GM12873 (cell line): Measurements from ENCODE around the gene PKD1L1.

ENCODE experiments used
- TF ChIP-seq, protein P1 (sequence below): IDR thresholded peaks from 2 replicates; pipeline ENCODE4 v1.5.1; 2012; ENCODE audit warnings: low read depth, mild to moderate bottlenecking, moderate library complexity, low read length, control low read depth; ENCODE audit not compliant: insufficient read depth; ENCODE audit errors: missing control alignments

Gene PKD1L1

GRCh38 chr7:47847207-47847606 is 101.1 kb downstream of the PKD1L1 start:
- TF ChIP-seq, protein P1, sequence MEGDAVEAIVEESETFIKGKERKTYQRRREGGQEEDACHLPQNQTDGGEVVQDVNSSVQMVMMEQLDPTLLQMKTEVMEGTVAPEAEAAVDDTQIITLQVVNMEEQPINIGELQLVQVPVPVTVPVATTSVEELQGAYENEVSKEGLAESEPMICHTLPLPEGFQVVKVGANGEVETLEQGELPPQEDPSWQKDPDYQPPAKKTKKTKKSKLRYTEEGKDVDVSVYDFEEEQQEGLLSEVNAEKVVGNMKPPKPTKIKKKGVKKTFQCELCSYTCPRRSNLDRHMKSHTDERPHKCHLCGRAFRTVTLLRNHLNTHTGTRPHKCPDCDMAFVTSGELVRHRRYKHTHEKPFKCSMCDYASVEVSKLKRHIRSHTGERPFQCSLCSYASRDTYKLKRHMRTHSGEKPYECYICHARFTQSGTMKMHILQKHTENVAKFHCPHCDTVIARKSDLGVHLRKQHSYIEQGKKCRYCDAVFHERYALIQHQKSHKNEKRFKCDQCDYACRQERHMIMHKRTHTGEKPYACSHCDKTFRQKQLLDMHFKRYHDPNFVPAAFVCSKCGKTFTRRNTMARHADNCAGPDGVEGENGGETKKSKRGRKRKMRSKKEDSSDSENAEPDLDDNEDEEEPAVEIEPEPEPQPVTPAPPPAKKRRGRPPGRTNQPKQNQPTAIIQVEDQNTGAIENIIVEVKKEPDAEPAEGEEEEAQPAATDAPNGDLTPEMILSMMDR: no peak

DNA sequence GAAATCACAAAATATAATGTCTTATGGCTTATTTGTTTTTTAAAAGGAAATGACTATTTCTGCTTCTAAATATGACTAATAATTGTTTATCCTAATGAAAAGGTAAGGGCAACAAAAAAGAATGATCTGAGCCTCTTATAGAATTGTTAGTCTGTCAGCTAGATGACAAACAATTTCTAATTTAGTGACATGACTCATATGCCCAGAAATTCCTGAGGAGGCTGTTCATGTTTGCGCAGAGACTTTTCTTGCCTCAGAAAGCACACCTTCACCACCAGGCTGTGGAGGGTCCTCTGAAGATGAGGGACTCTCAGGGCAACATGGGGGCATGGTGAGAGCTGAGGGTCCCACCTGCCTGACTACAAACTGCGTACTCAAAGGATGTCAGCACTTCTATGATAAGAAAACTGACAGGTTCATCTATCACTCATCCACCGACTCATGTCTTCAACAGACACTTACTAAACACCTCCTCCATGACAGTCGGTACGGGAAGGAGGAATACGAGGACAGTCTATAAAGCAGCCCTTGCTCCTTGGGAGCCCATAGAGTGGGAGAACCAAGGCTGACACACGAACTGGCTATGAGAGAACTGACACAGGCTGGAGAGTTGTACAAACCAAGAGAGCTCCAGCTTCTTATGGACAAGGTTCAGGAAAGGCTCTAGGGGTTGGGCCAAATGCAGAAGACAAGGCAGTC is 102.0 kb downstream of the PKD1L1 start:
- TF ChIP-seq, protein P1: no peak

DNA sequence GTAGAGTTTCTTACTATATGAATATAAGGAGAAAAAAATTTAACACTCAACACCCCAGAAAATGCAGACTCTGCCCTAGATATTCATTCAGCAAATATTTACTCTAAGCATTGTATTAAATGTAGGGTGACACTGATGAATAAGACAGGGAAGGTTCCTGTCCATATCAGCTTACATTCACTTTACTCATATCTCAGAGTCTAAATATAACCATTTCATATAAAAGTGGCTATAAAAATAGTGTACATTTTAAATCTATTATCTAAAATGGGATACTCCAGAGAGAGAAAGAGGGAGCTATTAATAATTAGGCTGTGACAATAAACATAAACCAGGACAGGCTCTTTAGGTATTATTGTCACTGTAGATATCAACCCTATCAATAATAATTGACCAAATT is 104.0 kb downstream of the PKD1L1 start:
- TF ChIP-seq, protein P1: no peak

GRCh38 chr7:47843291-47843690 is 105.0 kb downstream of the PKD1L1 start:
- TF ChIP-seq, protein P1: no peak

DNA sequence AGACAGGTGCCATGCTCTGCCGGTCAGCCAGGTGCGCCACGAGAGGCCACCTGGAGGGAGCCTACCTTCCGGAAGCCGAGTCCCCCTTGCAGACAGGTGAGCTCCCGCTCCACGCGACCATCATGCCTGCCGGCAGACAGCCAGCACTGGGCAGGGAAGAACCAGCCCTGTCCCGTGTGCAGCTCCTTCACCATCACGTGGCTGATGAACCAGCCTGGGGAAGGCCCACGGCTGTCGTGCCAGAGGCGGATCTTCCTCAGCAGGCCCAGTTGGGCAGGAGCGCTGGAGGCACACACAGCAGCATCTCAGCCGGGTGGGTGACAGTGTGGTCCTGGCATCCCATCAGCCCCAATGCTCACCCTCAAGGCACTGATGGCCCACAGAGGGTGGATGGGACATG is 108.9 kb downstream of the PKD1L1 start:
- TF ChIP-seq, protein P1: no peak

DNA sequence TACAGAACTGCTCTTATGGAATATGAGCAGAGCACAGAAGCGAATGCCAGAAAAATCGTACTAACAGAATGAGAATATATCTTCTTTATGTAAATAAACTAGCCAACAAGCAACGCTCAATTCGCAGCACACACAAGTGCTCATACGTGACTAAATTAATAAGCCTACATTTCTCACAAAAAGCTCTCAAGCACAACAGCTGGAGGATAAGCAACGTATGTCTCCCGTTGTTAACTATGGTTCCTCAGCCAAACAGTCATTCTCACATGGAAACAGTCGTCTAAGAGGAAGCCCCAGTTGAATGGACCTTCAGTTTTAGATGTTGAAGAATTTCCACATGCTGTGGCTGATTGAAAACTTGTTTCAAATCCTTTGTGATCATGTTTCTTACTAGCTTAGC is 110.4 kb downstream of the PKD1L1 start:
- TF ChIP-seq, protein P1: no peak

DNA sequence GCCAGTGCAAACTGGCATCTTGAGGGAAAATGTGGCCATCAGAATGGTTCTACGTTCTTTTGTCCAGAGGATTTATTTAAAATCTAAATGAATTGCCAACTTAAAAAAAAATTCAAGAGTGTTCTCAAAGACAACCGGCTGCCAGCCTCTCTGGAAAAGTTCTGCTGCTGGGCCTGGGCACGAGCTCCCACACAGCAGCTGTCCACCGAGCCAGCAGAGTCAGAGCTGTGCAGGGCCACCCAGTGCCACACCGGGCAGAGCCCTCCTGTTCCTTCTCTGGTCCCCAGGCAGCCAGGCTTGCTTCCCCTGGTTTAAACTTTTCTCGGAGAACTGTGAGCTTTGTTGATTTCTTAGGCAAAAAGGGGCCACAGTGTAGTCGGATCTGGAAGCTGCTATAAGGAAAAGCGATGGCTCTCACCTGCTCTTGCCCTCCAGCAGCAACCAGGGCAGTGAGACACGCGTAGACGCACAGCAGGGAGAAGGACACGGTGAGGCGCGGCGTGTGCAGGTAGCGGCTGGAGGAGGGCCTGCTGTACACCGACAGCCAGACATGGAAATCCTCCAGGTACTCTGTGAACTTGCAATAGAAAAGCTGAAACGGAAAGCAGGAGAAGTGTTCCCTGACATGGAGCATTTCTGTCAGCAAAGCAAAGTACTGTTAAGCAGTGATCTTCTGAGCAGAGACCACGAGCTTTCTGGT is 111.6 kb downstream of the PKD1L1 start:
- TF ChIP-seq, protein P1: no peak
